Measurements from ENCODE around the gene JADE1.

DNA sequence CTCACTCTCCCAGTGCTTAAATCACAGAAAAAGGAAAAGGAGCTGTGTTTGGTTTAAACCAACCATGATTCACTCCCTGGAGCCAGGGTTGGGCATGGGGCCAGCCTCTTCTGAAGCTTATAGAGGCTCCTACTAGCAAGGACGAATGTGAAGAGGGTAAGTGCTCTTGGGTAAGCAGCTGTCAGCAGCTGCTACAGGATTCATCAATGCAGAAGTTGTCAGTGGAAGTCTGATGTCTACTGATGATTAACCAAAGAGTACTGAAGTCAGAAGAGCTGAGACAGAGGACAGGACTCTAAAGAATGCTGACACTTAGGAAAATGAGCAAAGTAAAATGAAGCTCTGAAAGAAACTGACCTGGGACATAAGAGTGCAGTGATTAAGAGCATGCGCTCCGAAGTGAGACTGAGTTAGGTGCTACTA is 32.7 kb upstream of the JADE1 start:
- TF ChIP-seq, protein P1, sequence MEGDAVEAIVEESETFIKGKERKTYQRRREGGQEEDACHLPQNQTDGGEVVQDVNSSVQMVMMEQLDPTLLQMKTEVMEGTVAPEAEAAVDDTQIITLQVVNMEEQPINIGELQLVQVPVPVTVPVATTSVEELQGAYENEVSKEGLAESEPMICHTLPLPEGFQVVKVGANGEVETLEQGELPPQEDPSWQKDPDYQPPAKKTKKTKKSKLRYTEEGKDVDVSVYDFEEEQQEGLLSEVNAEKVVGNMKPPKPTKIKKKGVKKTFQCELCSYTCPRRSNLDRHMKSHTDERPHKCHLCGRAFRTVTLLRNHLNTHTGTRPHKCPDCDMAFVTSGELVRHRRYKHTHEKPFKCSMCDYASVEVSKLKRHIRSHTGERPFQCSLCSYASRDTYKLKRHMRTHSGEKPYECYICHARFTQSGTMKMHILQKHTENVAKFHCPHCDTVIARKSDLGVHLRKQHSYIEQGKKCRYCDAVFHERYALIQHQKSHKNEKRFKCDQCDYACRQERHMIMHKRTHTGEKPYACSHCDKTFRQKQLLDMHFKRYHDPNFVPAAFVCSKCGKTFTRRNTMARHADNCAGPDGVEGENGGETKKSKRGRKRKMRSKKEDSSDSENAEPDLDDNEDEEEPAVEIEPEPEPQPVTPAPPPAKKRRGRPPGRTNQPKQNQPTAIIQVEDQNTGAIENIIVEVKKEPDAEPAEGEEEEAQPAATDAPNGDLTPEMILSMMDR (optimal IDR thresholded peaks at IDR 0.05 in 1 of 3, IDR thresholded peaks at IDR 0.05 in 1 of 3, conservative IDR thresholded peaks at IDR 0.05 in 1 of 3; ENCODE audit: extremely low read depth in 1 of 3, insufficient read depth in 2 of 3, low read length in 3 of 3) = no peak
- TF ChIP-seq EZH2 (IDR thresholded peaks at IDR 0.05; ENCODE audit: low read length) = no peak

All from keratinocyte (primary cell).